HUES48 (cell line): ENCODE results near the gene FAT2.
"Not testable (repeated sequence)": the region's sequence is repeated elsewhere in the genome, so short reads cannot be mapped to it uniquely, and the experiment has no call there.

Experiments
- H3K27ac ChIP-seq: one replicate; pipeline ENCODE4 v1.7.0; 2013; ENCODE audit warnings: low read depth, low read length, inconsistent platforms
- H3K27me3 ChIP-seq: 2 replicates; pipeline ENCODE4 v1.6.1; 2013; ENCODE audit warnings: mild to moderate bottlenecking, low read length; ENCODE audit not compliant: control insufficient read depth, insufficient read depth
- H3K36me3 ChIP-seq: 2 replicates; pipeline ENCODE4 v1.6.1; 2013; ENCODE audit warnings: low read length; ENCODE audit not compliant: control insufficient read depth, insufficient read depth
- H3K4me1 ChIP-seq: 2 replicates; pipeline ENCODE4 v1.6.1; 2013; ENCODE audit warnings: mild to moderate bottlenecking, low read length; ENCODE audit not compliant: control insufficient read depth, insufficient read depth
- H3K4me3 ChIP-seq: 2 replicates; pipeline ENCODE4 v1.5.1; 2013; ENCODE audit warnings: mild to moderate bottlenecking, low read depth, low read length
- H3K9ac ChIP-seq: 2 replicates; pipeline ENCODE4 v1.6.1; 2013; ENCODE audit warnings: mild to moderate bottlenecking, low read depth, low read length, moderate library complexity
- H3K9me3 ChIP-seq: 2 replicates; pipeline ENCODE4 v1.6.1; 2013; ENCODE audit warnings: low read length; ENCODE audit not compliant: control insufficient read depth, insufficient read depth

The FAT2 gene

GRCh38 chr5:151580239-151580638 lies 10.9 kb downstream of the FAT2 start:
- Histone ChIP-seq H3K27ac (no peak overlapping the region), H3K9ac (no peak overlapping the region), H3K36me3 (no peaks in the 10 kb centered on the region), H3K27me3 (no peaks in the 10 kb centered on the region), H3K4me1 (peaks cover 6% of the 10 kb centered on the region), H3K9me3 (no peaks in the 10 kb centered on the region), H3K4me3 (no peak overlapping the region)

DNA sequence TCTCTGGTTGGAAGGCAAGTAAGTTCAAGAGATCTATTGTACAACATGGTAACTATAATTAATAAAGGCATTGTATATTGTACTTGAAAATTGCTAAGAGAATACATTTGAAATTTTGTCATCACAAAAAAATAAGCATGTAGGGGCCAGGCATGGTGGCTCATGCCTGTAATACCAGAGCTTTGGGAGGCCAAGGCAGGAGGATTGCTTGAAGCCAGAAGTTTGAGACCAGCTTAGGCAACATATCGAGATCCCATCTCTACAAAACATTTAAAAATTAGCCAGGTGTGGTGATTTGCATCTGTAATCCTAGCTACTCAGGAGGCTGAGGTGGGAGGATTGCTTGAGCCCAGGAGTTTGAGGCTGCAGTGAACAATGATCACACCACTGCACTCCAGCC lies 12.0 kb downstream of the FAT2 start:
- not testable (repeated sequence) for H3K36me3 ChIP-seq, H3K9ac ChIP-seq, H3K9me3 ChIP-seq, H3K27me3 ChIP-seq, H3K4me1 ChIP-seq, H3K27ac ChIP-seq, H3K4me3 ChIP-seq

DNA sequence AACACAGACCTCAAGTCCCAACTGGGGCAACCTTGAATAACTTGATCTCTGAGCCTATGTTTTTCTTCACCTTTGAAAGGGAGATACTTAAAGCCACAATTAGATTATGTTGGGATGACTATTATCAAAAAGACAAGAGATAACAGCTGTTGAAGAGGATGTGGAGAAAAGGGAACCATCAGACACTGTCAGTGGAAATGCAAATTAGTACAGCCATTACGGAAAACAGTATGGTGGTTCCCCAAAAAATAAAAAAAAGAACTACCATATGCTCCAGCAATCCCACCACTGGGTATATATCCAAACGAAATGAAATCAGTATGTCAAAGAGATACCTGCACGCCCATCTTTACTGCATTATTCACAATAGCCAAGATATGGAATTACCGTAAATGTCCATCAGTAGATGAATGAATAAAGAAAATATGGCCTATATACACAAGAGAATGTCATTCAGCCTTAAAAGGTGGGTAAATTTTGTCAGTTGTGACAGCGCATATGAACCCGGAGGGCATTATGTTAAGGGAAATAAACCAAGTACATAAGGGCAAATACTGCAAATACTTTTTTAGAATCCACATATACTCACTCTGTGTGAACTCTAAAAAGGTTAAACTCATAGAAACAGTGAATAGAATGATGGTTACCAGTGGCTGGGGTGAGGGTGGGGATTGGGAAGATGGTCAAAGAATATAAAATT lies 12.7 kb downstream of the FAT2 start:
- Histone ChIP-seq H3K27ac (no peak overlapping the region), H3K4me3 (no peak overlapping the region), H3K9me3 (no peaks in the 10 kb centered on the region), H3K36me3 (no peaks in the 10 kb centered on the region), H3K27me3 (no peaks in the 10 kb centered on the region), H3K9ac (no peak overlapping the region), H3K4me1 (peaks cover 6% of the 10 kb centered on the region)

- H3K27me3 ChIP-seq = 0 out of 2 replicates have a peak, but pooled peaks cover 4% of the 10 kb centered on the region
- no peak overlapping the region for H3K27ac ChIP-seq
- H3K9ac ChIP-seq = no peak overlapping the region
Measured at GRCh38 chr5:151577566-151577965, 13.6 kb downstream of the FAT2 start.

DNA sequence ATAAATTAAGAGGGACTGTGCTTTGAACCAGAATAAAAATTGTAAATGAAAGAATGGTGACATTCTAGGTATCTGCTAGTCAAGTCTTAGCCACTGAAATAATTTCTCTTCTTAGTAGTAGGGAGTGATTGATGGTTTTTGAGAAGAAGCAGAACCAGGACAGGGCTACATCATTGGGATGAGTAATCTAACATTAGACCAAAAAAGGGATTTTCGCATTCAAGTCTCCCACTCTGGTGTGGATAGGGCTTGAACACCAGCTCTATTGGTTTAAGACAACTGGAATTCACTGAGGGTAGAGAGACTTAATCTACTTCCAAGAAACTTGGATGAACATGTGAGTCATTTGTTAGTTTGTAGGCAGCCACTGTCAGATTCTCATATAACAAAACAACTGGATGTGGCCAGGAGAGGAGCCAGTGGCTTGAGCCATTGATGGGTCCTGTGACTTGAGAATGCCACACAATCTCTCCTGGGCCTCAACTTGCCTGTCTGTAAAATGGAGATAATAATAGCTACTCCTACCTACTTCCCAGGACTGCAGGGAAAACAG lies 16.6 kb downstream of the FAT2 start:
- H3K9ac ChIP-seq = no peak overlapping the region
- H3K4me1 ChIP-seq = peaks cover 12% of the 10 kb centered on the region
- H3K27me3 ChIP-seq = peaks cover 10% of the 10 kb centered on the region; the same call in 1 of the 2 replicates
- H3K4me3 ChIP-seq = no peak overlapping the region
- H3K27ac ChIP-seq = no peak overlapping the region
- no peaks in the 10 kb centered on the region for H3K9me3 ChIP-seq
- H3K36me3 ChIP-seq = no peaks in the 10 kb centered on the region

More at GRCh38 chr5:151577566-151577965, 13.6 kb downstream of the FAT2 start:
- Histone ChIP-seq H3K4me1 (peaks cover 6% of the 10 kb centered on the region), H3K36me3 (no peaks in the 10 kb centered on the region), H3K4me3 (no peak overlapping the region), H3K9me3 (no peaks in the 10 kb centered on the region)

GRCh38 chr5:151572657-151573368 lies 18.3 kb downstream of the FAT2 start:
- Histone ChIP-seq H3K27me3 (peaks cover 10% of the 10 kb centered on the region; the same call in 1 of the 2 replicates), H3K9me3 (no peaks in the 10 kb centered on the region), H3K4me3 (no peak overlapping the region), H3K27ac (no peak overlapping the region), H3K9ac (no peak overlapping the region), H3K36me3 (no peaks in the 10 kb centered on the region), H3K4me1 (peaks cover 12% of the 10 kb centered on the region)

GRCh38 chr5:151571270-151572173 lies 19.6 kb downstream of the FAT2 start:
- H3K4me3 ChIP-seq = no peak overlapping the region
- no peak overlapping the region for H3K9ac ChIP-seq
- no peaks in the 10 kb centered on the region for H3K9me3 ChIP-seq
- H3K27ac ChIP-seq = no peak overlapping the region
- no peaks in the 10 kb centered on the region for H3K36me3 ChIP-seq
- peaks cover 10% of the 10 kb centered on the region; the same call in 1 of the 2 replicates for H3K27me3 ChIP-seq
- H3K4me1 ChIP-seq = peaks cover 12% of the 10 kb centered on the region

DNA sequence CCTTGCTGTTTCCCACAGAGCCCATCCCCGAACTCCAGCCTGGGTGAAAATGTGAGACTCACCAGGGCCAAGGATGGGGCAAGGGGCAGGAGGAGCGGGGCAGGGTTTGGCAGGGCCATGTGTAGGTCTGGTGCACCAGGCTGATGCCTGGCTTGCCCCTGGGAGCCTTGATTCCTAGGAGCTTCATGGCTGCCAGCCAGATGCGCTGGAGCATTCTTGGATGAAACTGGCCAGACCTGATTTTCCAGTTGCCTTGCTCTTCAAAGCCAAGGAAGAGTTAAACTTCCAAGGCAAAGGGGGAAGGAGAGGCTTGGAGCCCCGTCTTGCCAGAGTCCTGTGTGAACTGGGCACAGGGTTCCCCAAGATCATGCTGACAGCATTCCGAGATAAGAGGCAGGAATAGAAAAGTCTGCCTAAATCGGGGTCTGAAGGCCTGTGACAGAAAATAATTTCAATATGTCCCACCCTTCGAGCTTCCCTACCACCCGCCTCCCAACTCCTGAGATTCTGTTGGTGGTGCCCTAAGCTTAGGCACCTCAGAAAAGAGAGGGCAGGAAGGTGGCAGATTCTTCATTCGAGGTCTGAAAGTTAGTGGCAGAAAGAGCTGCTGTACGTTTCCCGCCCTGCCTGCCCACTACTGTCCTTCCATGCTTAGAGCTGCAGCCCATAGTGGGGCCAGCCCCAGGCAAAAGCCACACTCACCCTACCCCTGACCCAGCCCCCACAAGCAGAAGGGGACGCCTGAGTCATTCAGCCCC lies 20.4 kb downstream of the FAT2 start:
- peaks cover 12% of the 10 kb centered on the region for H3K4me1 ChIP-seq
- H3K36me3 ChIP-seq = no peaks in the 10 kb centered on the region
- H3K27ac ChIP-seq = no peak overlapping the region
- H3K9ac ChIP-seq = no peak overlapping the region
- no peaks in the 10 kb centered on the region for H3K9me3 ChIP-seq
- H3K4me3 ChIP-seq = no peak overlapping the region
- H3K27me3 ChIP-seq = peaks cover 10% of the 10 kb centered on the region; the same call in 1 of the 2 replicates

DNA sequence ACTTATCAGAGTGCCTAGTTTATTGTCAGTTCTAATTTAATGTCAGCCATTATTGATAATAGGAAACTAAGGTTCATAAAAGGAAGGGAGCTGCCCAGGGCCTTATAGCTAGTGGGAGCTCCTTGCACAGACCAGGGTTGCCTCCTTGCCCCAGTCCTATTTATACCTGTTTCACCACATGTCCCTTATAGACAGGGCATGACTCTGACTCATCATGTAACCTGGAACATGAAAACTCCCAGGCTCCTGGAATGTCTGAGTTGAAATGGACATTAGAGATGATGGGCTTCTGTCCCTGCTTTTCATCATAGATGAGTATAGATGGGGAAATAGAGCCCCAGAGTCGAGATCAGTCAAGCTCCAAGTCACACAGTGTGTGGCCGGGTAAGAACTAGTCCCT lies 21.1 kb downstream of the FAT2 start:
- no peak overlapping the region for H3K9ac ChIP-seq
- H3K4me1 ChIP-seq = peaks cover 12% of the 10 kb centered on the region
- H3K27me3 ChIP-seq = peaks cover 10% of the 10 kb centered on the region; the same call in 1 of the 2 replicates
- H3K9me3 ChIP-seq = no peaks in the 10 kb centered on the region
- H3K36me3 ChIP-seq = no peaks in the 10 kb centered on the region
- no peak overlapping the region for H3K27ac ChIP-seq
- no peak overlapping the region for H3K4me3 ChIP-seq
